ENCODE data around the gene DDX1.

The DDX1 gene

DNA sequence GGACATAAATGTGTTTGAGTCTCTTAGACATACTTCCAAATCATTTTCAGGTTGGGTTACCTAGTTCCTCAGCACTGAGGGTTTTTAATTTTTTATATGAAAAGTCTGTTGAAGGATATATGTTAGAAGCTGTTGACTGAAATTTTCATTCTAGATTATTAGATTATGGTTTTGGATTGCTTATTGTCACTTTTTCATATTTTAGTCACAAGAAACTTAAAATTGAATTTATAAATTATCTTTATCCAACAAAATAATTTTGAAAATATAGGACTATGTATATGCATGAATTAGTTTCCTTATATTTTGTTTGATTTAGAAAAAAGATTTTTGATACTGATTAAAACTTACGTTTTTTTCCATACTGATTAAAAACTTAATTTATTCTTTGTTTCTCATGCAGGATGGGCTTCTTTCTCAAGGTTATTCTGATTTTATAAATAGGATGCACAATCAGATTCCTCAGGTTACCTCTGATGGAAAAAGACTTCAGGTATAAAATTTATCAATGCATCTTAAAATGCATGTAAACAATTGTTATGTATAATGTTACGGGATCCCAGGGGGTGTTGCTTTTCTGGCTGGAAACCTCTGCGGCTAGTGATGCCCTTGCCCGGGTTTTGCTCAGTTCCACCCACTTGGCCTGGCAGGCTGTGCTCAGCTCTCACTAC lies 26.2 kb downstream of the DDX1 start:
- H3K4me3 ChIP-seq (ENCODE audit: low read depth, low read length), result no peak overlapping the region
- H3K36me3 ChIP-seq (ENCODE audit: control insufficient read depth in 2 of 2, insufficient read depth in 1 of 2, low read length in 2 of 2), result peaks cover 53 to 88% of the 10 kb centered on the region in 2 experiments
- no peaks in the 10 kb centered on the region for H3K4me1 ChIP-seq (ENCODE audit: control insufficient read depth, insufficient read depth, low read length)
- ChIA-PET POLR2A (no interaction called here), CTCF (interaction anchor here (0.7 kb wide), 1 partner anchor 267 kb away, joined by 3 read pairs; no protein-coding TSS in a partner anchor)
- TF ChIP-seq, protein P1, sequence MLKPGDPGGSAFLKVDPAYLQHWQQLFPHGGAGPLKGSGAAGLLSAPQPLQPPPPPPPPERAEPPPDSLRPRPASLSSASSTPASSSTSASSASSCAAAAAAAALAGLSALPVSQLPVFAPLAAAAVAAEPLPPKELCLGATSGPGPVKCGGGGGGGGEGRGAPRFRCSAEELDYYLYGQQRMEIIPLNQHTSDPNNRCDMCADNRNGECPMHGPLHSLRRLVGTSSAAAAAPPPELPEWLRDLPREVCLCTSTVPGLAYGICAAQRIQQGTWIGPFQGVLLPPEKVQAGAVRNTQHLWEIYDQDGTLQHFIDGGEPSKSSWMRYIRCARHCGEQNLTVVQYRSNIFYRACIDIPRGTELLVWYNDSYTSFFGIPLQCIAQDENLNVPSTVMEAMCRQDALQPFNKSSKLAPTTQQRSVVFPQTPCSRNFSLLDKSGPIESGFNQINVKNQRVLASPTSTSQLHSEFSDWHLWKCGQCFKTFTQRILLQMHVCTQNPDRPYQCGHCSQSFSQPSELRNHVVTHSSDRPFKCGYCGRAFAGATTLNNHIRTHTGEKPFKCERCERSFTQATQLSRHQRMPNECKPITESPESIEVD (tag by site-specific recombination; IDR thresholded peaks at IDR 0.05), result no peak
- TF ChIP-seq SCRT1 (tag by site-specific recombination; IDR thresholded peaks at IDR 0.05; ENCODE audit: borderline replicate concordance), result no peak
- no peak for TF ChIP-seq ZNF747 (tag by site-specific recombination; IDR thresholded peaks at IDR 0.05)
- TF ChIP-seq, protein P2, sequence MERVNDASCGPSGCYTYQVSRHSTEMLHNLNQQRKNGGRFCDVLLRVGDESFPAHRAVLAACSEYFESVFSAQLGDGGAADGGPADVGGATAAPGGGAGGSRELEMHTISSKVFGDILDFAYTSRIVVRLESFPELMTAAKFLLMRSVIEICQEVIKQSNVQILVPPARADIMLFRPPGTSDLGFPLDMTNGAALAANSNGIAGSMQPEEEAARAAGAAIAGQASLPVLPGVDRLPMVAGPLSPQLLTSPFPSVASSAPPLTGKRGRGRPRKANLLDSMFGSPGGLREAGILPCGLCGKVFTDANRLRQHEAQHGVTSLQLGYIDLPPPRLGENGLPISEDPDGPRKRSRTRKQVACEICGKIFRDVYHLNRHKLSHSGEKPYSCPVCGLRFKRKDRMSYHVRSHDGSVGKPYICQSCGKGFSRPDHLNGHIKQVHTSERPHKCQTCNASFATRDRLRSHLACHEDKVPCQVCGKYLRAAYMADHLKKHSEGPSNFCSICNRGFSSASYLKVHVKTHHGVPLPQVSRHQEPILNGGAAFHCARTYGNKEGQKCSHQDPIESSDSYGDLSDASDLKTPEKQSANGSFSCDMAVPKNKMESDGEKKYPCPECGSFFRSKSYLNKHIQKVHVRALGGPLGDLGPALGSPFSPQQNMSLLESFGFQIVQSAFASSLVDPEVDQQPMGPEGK (tag by site-specific recombination; IDR thresholded peaks at IDR 0.05), result no peak
- TF ChIP-seq, protein P3, sequence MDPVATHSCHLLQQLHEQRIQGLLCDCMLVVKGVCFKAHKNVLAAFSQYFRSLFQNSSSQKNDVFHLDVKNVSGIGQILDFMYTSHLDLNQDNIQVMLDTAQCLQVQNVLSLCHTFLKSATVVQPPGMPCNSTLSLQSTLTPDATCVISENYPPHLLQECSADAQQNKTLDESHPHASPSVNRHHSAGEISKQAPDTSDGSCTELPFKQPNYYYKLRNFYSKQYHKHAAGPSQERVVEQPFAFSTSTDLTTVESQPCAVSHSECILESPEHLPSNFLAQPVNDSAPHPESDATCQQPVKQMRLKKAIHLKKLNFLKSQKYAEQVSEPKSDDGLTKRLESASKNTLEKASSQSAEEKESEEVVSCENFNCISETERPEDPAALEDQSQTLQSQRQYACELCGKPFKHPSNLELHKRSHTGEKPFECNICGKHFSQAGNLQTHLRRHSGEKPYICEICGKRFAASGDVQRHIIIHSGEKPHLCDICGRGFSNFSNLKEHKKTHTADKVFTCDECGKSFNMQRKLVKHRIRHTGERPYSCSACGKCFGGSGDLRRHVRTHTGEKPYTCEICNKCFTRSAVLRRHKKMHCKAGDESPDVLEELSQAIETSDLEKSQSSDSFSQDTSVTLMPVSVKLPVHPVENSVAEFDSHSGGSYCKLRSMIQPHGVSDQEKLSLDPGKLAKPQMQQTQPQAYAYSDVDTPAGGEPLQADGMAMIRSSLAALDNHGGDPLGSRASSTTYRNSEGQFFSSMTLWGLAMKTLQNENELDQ (tag by site-specific recombination; IDR thresholded peaks at IDR 0.05; ENCODE audit: low read depth), result no peak
- no peak for TF ChIP-seq BCL11B (tag by site-specific recombination; IDR thresholded peaks at IDR 0.05; ENCODE audit: low read depth)
- TF ChIP-seq OVOL3 (tag by site-specific recombination; IDR thresholded peaks at IDR 0.05), result no peak
- H3K9me3 ChIP-seq (ENCODE audit: control insufficient read depth, insufficient read depth, low read depth, low read length), result no peaks in the 10 kb centered on the region
- H3K27ac ChIP-seq (ENCODE audit: extremely low read depth, low read depth, low read length), result no peak overlapping the region

DNA sequence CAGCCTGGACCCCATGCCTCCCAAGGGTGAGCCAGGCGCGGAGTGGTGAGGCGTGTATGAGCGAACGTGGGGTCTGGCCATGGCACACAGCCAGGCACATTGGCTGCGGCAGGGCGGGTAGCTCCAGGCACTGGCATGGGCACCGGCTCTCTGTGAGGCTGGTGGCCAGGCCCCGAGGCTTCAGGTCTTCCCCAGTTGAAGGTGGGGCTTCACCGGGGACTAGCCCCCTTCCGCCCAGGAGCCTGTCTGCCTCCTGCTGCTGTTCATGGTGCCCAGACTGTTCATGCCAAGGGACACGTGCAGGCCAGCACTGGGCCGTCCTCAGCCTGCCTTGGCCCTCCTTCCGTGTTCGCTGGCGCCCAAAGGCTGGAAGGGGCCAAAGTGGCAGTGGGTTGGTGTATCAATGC lies 26.8 kb downstream of the DDX1 start:
- TF ChIP-seq ZNF274 (IDR thresholded peaks at IDR 0.05; ENCODE audit: low read length) (no peak), ZNF274 (tag by site-specific recombination; IDR thresholded peaks at IDR 0.05; ENCODE audit: borderline replicate concordance) (no peak), ZNF23 (tag by site-specific recombination; IDR thresholded peaks at IDR 0.05; ENCODE audit: borderline replicate concordance) (no peak), ZNF768 (tag by site-specific recombination; IDR thresholded peaks at IDR 0.05) (no peak), SALL2 (tag by site-specific recombination; IDR thresholded peaks at IDR 0.05; ENCODE audit: borderline replicate concordance) (no peak), SCRT2 (tag by site-specific recombination; IDR thresholded peaks at IDR 0.05) (no peak), ZFP3 (tag by site-specific recombination; IDR thresholded peaks at IDR 0.05; ENCODE audit: low read depth) (no peak), ZNF701 (tag by site-specific recombination; IDR thresholded peaks at IDR 0.05) (no peak)
- TF ChIP-seq, protein P4, sequence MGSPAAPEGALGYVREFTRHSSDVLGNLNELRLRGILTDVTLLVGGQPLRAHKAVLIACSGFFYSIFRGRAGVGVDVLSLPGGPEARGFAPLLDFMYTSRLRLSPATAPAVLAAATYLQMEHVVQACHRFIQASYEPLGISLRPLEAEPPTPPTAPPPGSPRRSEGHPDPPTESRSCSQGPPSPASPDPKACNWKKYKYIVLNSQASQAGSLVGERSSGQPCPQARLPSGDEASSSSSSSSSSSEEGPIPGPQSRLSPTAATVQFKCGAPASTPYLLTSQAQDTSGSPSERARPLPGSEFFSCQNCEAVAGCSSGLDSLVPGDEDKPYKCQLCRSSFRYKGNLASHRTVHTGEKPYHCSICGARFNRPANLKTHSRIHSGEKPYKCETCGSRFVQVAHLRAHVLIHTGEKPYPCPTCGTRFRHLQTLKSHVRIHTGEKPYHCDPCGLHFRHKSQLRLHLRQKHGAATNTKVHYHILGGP (tag by site-specific recombination; IDR thresholded peaks at IDR 0.05), result no peak
- TF ChIP-seq, protein P5, sequence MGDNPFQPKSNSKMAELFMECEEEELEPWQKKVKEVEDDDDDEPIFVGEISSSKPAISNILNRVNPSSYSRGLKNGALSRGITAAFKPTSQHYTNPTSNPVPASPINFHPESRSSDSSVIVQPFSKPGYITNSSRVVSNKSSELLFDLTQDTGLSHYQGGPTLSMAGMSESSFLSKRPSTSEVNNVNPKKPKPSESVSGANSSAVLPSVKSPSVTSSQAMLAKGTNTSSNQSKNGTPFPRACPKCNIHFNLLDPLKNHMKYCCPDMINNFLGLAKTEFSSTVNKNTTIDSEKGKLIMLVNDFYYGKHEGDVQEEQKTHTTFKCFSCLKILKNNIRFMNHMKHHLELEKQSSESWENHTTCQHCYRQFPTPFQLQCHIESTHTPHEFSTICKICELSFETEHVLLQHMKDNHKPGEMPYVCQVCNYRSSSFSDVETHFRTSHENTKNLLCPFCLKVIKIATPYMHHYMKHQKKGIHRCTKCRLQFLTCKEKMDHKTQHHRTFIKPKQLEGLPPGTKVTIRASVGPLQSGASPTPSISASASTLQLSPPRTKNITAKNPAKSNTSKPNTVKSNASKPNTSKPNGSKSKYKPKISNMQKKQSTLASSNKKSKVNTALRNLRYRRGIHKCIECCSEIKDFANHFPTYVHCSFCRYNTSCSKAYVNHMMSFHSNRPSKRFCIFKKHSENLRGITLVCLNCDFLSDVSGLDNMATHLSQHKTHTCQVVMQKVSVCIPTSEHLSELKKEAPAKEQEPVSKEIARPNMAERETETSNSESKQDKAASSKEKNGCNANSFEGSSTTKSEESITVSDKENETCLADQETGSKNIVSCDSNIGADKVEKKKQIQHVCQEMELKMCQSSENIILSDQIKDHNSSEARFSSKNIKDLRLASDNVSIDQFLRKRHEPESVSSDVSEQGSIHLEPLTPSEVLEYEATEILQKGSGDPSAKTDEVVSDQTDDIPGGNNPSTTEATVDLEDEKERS (tag by site-specific recombination; IDR thresholded peaks at IDR 0.05), result no peak
- TF ChIP-seq, protein P6, sequence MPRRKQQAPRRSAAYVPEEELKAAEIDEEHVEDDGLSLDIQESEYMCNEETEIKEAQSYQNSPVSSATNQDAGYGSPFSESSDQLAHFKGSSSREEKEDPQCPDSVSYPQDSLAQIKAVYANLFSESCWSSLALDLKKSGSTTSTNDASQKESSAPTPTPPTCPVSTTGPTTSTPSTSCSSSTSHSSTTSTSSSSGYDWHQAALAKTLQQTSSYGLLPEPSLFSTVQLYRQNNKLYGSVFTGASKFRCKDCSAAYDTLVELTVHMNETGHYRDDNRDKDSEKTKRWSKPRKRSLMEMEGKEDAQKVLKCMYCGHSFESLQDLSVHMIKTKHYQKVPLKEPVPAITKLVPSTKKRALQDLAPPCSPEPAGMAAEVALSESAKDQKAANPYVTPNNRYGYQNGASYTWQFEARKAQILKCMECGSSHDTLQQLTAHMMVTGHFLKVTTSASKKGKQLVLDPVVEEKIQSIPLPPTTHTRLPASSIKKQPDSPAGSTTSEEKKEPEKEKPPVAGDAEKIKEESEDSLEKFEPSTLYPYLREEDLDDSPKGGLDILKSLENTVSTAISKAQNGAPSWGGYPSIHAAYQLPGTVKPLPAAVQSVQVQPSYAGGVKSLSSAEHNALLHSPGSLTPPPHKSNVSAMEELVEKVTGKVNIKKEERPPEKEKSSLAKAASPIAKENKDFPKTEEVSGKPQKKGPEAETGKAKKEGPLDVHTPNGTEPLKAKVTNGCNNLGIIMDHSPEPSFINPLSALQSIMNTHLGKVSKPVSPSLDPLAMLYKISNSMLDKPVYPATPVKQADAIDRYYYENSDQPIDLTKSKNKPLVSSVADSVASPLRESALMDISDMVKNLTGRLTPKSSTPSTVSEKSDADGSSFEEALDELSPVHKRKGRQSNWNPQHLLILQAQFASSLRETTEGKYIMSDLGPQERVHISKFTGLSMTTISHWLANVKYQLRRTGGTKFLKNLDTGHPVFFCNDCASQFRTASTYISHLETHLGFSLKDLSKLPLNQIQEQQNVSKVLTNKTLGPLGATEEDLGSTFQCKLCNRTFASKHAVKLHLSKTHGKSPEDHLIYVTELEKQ (tag by site-specific recombination; IDR thresholded peaks at IDR 0.05; ENCODE audit: borderline replicate concordance), result no peak
- H3K4me3 ChIP-seq (ENCODE audit: low read depth, low read length), result no peak overlapping the region
- H3K36me3 ChIP-seq (ENCODE audit: control insufficient read depth in 2 of 2, insufficient read depth in 1 of 2, low read length in 2 of 2), result peaks cover 58 to 90% of the 10 kb centered on the region in 2 experiments
- POLR2A ChIA-PET, result no interaction called here
- H3K9me3 ChIP-seq (ENCODE audit: control insufficient read depth, insufficient read depth, low read depth, low read length), result no peaks in the 10 kb centered on the region
- H3K4me1 ChIP-seq (ENCODE audit: control insufficient read depth, insufficient read depth, low read length), result no peaks in the 10 kb centered on the region
- H3K27ac ChIP-seq (ENCODE audit: extremely low read depth, low read depth, low read length), result no peak overlapping the region
- CTCF ChIA-PET, result no interaction called here
